ENCODE data around the gene KLHL29. TPM values are rescaled to one million over a fixed set of nuclear protein-coding genes. Genes with fewer than 3 reads are reported as not detected.

The KLHL29 gene
- total RNA-seq, 1 donor from 2014 or later: 12.9 TPM

DNA sequence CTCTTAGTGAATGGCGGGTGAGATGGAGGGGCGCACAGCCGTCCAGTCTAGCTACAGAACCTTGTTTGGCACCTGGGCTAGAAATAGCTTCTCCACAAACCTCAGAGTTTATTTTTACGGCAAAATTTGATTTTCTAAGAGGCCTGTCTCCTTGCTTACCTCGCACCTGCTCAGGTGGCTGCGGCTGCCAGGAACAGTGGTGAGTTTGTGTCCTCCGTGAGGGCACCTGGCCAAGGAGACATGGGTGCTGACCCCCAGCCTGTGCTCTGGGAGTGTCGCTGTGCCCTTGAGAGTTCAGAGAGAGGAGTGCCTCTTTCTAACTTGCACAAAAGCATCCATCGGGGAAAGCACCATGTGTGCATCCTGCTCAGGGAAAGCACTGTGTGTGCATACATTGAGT is 97.2 kb downstream of the KLHL29 start:
- DNase-seq (no peak), ATAC-seq (no peak)
- TF ChIP-seq, protein P1, sequence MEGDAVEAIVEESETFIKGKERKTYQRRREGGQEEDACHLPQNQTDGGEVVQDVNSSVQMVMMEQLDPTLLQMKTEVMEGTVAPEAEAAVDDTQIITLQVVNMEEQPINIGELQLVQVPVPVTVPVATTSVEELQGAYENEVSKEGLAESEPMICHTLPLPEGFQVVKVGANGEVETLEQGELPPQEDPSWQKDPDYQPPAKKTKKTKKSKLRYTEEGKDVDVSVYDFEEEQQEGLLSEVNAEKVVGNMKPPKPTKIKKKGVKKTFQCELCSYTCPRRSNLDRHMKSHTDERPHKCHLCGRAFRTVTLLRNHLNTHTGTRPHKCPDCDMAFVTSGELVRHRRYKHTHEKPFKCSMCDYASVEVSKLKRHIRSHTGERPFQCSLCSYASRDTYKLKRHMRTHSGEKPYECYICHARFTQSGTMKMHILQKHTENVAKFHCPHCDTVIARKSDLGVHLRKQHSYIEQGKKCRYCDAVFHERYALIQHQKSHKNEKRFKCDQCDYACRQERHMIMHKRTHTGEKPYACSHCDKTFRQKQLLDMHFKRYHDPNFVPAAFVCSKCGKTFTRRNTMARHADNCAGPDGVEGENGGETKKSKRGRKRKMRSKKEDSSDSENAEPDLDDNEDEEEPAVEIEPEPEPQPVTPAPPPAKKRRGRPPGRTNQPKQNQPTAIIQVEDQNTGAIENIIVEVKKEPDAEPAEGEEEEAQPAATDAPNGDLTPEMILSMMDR (IDR thresholded peaks at IDR 0.05): no peak
- H3K27me3 ChIP-seq (ENCODE audit: low read depth): no peaks in the 10 kb centered on the region
- intact Hi-C loops (cut with DNase I): no loop called here
- no peak overlapping the region for H3K4me3 ChIP-seq
- H3K9me3 ChIP-seq: no peaks in the 10 kb centered on the region
- no peaks in the 10 kb centered on the region for H3K36me3 ChIP-seq
- H3K27ac ChIP-seq: no peak overlapping the region
- no peaks in the 10 kb centered on the region for H3K4me1 ChIP-seq

DNA sequence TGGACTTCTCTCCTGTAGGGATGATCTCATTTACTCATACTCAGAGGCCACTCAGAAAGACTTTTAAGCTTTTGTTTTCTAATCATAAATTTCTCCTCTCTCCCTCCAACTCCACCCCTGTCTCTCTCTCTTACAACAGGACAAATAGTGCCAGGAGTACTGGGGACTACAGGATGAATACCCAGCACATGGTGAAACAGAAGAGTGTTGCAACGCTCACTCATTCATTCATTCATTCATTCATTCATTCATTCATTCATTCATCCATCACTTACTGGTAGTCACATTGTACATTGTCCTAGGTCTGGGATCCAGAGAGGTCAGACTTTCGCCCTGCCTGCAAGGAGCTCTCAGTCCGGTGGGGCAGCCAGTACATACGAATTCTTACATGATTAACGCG is 97.6 kb downstream of the KLHL29 start:
- DNase-seq: no peak
- intact Hi-C loops (cut with DNase I): no loop called here
- TF ChIP-seq, protein P1 (IDR thresholded peaks at IDR 0.05): no peak
- no peaks in the 10 kb centered on the region for H3K36me3 ChIP-seq
- H3K27me3 ChIP-seq (ENCODE audit: low read depth): no peaks in the 10 kb centered on the region
- no peaks in the 10 kb centered on the region for H3K4me1 ChIP-seq
- no peaks in the 10 kb centered on the region for H3K9me3 ChIP-seq
- H3K27ac ChIP-seq: no peak overlapping the region
- H3K4me3 ChIP-seq: no peak overlapping the region
- no peak for ATAC-seq

- H3K4me3 ChIP-seq: no peak overlapping the region
- no peaks in the 10 kb centered on the region for H3K9me3 ChIP-seq
- H3K27ac ChIP-seq: no peak overlapping the region
- no peaks in the 10 kb centered on the region for H3K36me3 ChIP-seq
- TF ChIP-seq, protein P1 (IDR thresholded peaks at IDR 0.05): no peak
- no peaks in the 10 kb centered on the region for H3K27me3 ChIP-seq (ENCODE audit: low read depth)
- H3K4me1 ChIP-seq: no peaks in the 10 kb centered on the region
- DNase-seq (no peak), ATAC-seq (no peak)
- intact Hi-C loops (cut with DNase I): no loop called here
Observed at GRCh38 chr2:23483791-23484190, 98.8 kb downstream of the KLHL29 start.

DNA sequence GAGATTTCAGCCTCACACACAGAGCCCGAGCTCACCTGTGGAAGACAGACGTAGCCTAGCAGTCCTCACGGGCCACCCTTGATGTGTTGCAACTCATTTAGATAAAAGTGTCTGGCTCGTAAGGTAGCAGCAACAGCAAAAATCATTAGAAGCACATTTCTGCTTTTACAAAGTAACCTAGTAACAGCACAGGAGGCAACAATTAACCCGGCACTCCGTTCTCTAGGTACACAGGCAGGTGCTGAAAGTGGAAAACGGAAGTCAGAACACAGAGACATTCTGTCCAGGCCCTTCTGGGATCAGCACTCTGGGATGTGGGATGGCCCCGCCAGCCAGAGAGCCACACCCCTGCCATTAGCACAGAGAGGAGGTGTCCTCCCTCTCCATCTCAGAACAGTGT is 99.3 kb downstream of the KLHL29 start:
- TF ChIP-seq, protein P1 (IDR thresholded peaks at IDR 0.05): no peak
- H3K9me3 ChIP-seq: no peaks in the 10 kb centered on the region
- DNase-seq (no peak), ATAC-seq (peak in 1 of 2 donors; percentile 34)
- H3K4me3 ChIP-seq: no peak overlapping the region
- H3K27ac ChIP-seq: no peak overlapping the region
- intact Hi-C loops (cut with DNase I): no loop called here
- H3K36me3 ChIP-seq: no peaks in the 10 kb centered on the region
- no peaks in the 10 kb centered on the region for H3K4me1 ChIP-seq
- H3K27me3 ChIP-seq (ENCODE audit: low read depth): no peaks in the 10 kb centered on the region

GRCh38 chr2:23484767-23485166 is 99.8 kb downstream of the KLHL29 start:
- Histone ChIP-seq H3K27ac (no peak overlapping the region), H3K36me3 (no peaks in the 10 kb centered on the region), H3K27me3 (ENCODE audit: low read depth) (no peaks in the 10 kb centered on the region), H3K4me3 (no peak overlapping the region), H3K4me1 (no peaks in the 10 kb centered on the region), H3K9me3 (no peaks in the 10 kb centered on the region)
- intact Hi-C loops (cut with DNase I): no loop called here
- DNase-seq: no peak
- TF ChIP-seq, protein P1 (IDR thresholded peaks at IDR 0.05): no peak
- no peak for ATAC-seq

DNA sequence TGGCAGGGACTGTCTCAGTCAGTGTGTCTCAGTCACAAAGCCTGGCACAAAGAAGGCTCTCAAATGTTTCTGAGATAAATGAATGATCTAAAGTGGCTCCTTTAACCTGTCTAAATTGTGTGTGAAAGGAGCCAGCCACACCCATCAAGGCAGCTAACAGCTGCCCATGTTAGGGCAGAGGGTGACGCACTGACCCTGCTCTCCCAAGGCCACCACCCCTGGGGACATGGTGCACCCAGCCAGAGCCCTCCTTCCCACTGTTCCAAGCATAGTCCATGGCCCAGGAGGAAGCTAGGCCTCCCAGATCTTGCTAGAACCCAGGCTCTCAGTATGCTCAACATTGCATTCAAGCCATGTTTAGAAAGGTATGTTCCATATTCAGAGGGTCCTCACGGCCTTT is 100.3 kb downstream of the KLHL29 start:
- Histone ChIP-seq H3K4me3 (no peak overlapping the region), H3K9me3 (no peaks in the 10 kb centered on the region), H3K36me3 (no peaks in the 10 kb centered on the region), H3K27me3 (ENCODE audit: low read depth) (no peaks in the 10 kb centered on the region), H3K4me1 (no peaks in the 10 kb centered on the region), H3K27ac (no peak overlapping the region)
- intact Hi-C loops (cut with DNase I): no loop called here
- ATAC-seq (peak; percentile 4 to 40), DNase-seq (no peak)
- TF ChIP-seq, protein P1 (IDR thresholded peaks at IDR 0.05): no peak
